OCI-LY7 (cell line): ENCODE measurements around the gene TOPAZ1. TPM values are rescaled to one million over a fixed set of nuclear protein-coding genes. Genes with fewer than 3 reads are reported as not detected.

Experiments
- BruUV-seq: library from RNA; stranded (reverse); fragments of 400-500 nt; replicated peaks from 2 replicates; lab custom pipeline; 2021; lab: Mats Ljungman, UMichigan
- CTCF ChIA-PET: fragments of 300-600 bp; sonication (Branson Sonifier 250); formaldehyde crosslinking; loops from one replicate; lab custom pipeline; 2022; ENCODE audit warnings: antibody characterized with exemption; ENCODE audit not compliant: unreplicated experiment; lab: Charles Lee
- POLR2A ChIA-PET: fragments of 300-600 bp; sonication (Branson Sonifier 250); formaldehyde crosslinking; loops from one replicate; lab custom pipeline; 2022; ENCODE audit warnings: antibody characterized with exemption; lab: Charles Lee
- DNase-seq: peaks from one replicate; pipeline ENCODE4 v3.0.0-alpha.2; 2015; ENCODE audit warnings: low spot score
- H2AFZ ChIP-seq: fragments of 200-600 bp; sonication (generic), shearing (Covaris generic); 2 replicates; pipeline ENCODE4 v1.6.1; 2014; ENCODE audit warnings: mild to moderate bottlenecking, antibody characterized with exemption, low read length, moderate library complexity
- H3K27ac ChIP-seq: fragments of 200-600 bp; sonication (generic); 2 replicates; pipeline ENCODE4 v1.5.1; 2014; ENCODE audit warnings: mixed run types, low read depth, mild to moderate bottlenecking, moderate library complexity, low read length, inconsistent platforms; ENCODE audit not compliant: poor library complexity, severe bottlenecking
- H3K36me3 ChIP-seq: fragments of 200-600 bp; sonication (generic); 2 replicates; pipeline ENCODE4 v1.6.1; 2014; ENCODE audit warnings: mild to moderate bottlenecking, antibody characterized with exemption, low read length, moderate library complexity, mixed read lengths; ENCODE audit not compliant: insufficient read depth
- H3K4me1 ChIP-seq: fragments of 200-600 bp; sonication (generic); 2 replicates; pipeline ENCODE4 v1.5.1; 2014; ENCODE audit warnings: mild to moderate bottlenecking, low read length; ENCODE audit not compliant: insufficient read depth, poor library complexity, severe bottlenecking
- H3K4me2 ChIP-seq: fragments of 200-600 bp; sonication (generic); 2 replicates; pipeline ENCODE4 v1.6.1; 2014; ENCODE audit warnings: mild to moderate bottlenecking, low read length
- H3K4me3 ChIP-seq: fragments of 200-600 bp; sonication (generic); 2 replicates; pipeline ENCODE4 v1.5.1; 2014; ENCODE audit warnings: mild to moderate bottlenecking, low read depth, low read length; ENCODE audit not compliant: poor library complexity, severe bottlenecking
- H3K79me2 ChIP-seq: fragments of 200-600 bp; sonication (generic); 2 replicates; pipeline ENCODE4 v1.6.1; 2016; ENCODE audit warnings: low read depth, mild to moderate bottlenecking, low read length, moderate library complexity, mixed read lengths; ENCODE audit not compliant: insufficient read depth
- H3K9me2 ChIP-seq: fragments of 200-600 bp; sonication (generic); 2 replicates; pipeline ENCODE4 v1.6.1; 2016; ENCODE audit warnings: mild to moderate bottlenecking, low read length, mixed read lengths; ENCODE audit not compliant: insufficient read depth
- H3K9me3 ChIP-seq: fragments of 200-600 bp; sonication (generic); 2 replicates; pipeline ENCODE4 v1.6.1; 2014; ENCODE audit warnings: mild to moderate bottlenecking, mixed run types, low read length, mixed read lengths
- H4K20me1 ChIP-seq: fragments of 200-600 bp; sonication (generic); 2 replicates; pipeline ENCODE4 v1.6.1; 2014; ENCODE audit warnings: mild to moderate bottlenecking, antibody characterized with exemption, low read length, moderate library complexity, mixed read lengths; ENCODE audit not compliant: insufficient read depth
- CTCF ChIP-seq: fragments of 200-600 bp; sonication (generic); conservative IDR thresholded peaks from 2 replicates; pipeline ENCODE4 v1.5.1; 2014; ENCODE audit warnings: mild to moderate bottlenecking, antibody characterized with exemption, low read length, moderate library complexity, mixed read lengths
- EZH2phosphoT487 ChIP-seq: fragments of 200-600 bp; sonication (generic); IDR thresholded peaks from 2 replicates; pipeline ENCODE4 v1.6.1; 2018; ENCODE audit warnings: low read depth, borderline replicate concordance, mild to moderate bottlenecking, mixed run types, antibody characterized with exemption, low read length, moderate library complexity, mixed read lengths
- intact Hi-C: fragments of 100-400 bp; cut with micrococcal nuclease; formaldehyde crosslinking; loops from one replicate; pipeline ENCODE4 v1.10.0; 2022; ENCODE audit not compliant: unreplicated experiment
- total RNA-seq, 2 experiments: library from RNA; depleted of rRNA in 1 of 2; stranded (reverse); fragments of >200 nt in 1 of 2; shearing (Covaris generic) in 1 of 2; gene quantifications; 2 replicates each; pipeline ENCODE4 v1.2.3, GENCODE V29; 2014 to 2022

Gene TOPAZ1
- total RNA-seq, 2 experiments from 2014 or later: not detected

- no peaks in the 10 kb centered on the region for H4K20me1 ChIP-seq
- no peaks in the 10 kb centered on the region for H3K4me1 ChIP-seq
- H2AFZ ChIP-seq: no peak overlapping the region
- no TSS peak for BruUV-seq
- no peak overlapping the region for H3K4me3 ChIP-seq
- ChIA-PET POLR2A (interaction anchor here (0.6 to 1.0 kb wide), 2 partner anchors 70 to 427 kb away, joined by 3 to 5 read pairs; no protein-coding TSS in a partner anchor), CTCF (no interaction called here)
- intact Hi-C loops: no loop called here
- no peaks in the 10 kb centered on the region for H3K9me2 ChIP-seq
- no peak for TF ChIP-seq CTCF
- no peak for TF ChIP-seq EZH2phosphoT487
- DNase-seq: no peak
- no peak overlapping the region for H3K27ac ChIP-seq
- H3K9me3 ChIP-seq: no peaks in the 10 kb centered on the region
- no peak overlapping the region for H3K4me2 ChIP-seq
- H3K36me3 ChIP-seq: no peaks in the 10 kb centered on the region
- no peaks in the 10 kb centered on the region for H3K79me2 ChIP-seq
Observed at GRCh38 chr3:44292276-44292675, 50.6 kb downstream of the TOPAZ1 start.

- H4K20me1 ChIP-seq: no peaks in the 10 kb centered on the region
- H3K4me2 ChIP-seq: no peak overlapping the region
- H3K4me1 ChIP-seq: no peaks in the 10 kb centered on the region
- ChIA-PET CTCF (no interaction called here), POLR2A (interaction anchor here (0.6 kb wide), 1 partner anchor 530 kb away, joined by 3 read pairs; no protein-coding TSS in a partner anchor)
- DNase-seq: no peak
- H2AFZ ChIP-seq: no peak overlapping the region
- H3K9me3 ChIP-seq: no peaks in the 10 kb centered on the region
- no peaks in the 10 kb centered on the region for H3K36me3 ChIP-seq
- no peaks in the 10 kb centered on the region for H3K9me2 ChIP-seq
- no peak overlapping the region for H3K4me3 ChIP-seq
- no peak overlapping the region for H3K27ac ChIP-seq
- intact Hi-C loops: no loop called here
- TF ChIP-seq EZH2phosphoT487 (no peak), CTCF (no peak)
- no peaks in the 10 kb centered on the region for H3K79me2 ChIP-seq
- no TSS peak for BruUV-seq
Observed at GRCh38 chr3:44292947-44293346, 51.3 kb downstream of the TOPAZ1 start.

- H4K20me1 ChIP-seq: no peaks in the 10 kb centered on the region
- no peaks in the 10 kb centered on the region for H3K9me2 ChIP-seq
- no peak for DNase-seq
- BruUV-seq: no TSS peak
- ChIA-PET POLR2A (interaction anchor here (0.6 kb wide), 1 partner anchor 14 kb away, joined by 7 read pairs; no protein-coding TSS in a partner anchor), CTCF (no interaction called here)
- H3K4me2 ChIP-seq: no peak overlapping the region
- no peak for TF ChIP-seq EZH2phosphoT487
- TF ChIP-seq CTCF: no peak
- no peak overlapping the region for H3K27ac ChIP-seq
- no peaks in the 10 kb centered on the region for H3K4me1 ChIP-seq
- intact Hi-C loops: no loop called here
- no peaks in the 10 kb centered on the region for H3K9me3 ChIP-seq
- no peak overlapping the region for H2AFZ ChIP-seq
- no peaks in the 10 kb centered on the region for H3K79me2 ChIP-seq
- H3K4me3 ChIP-seq: no peak overlapping the region
- H3K36me3 ChIP-seq: no peaks in the 10 kb centered on the region
Observed at GRCh38 chr3:44297255-44297654, 55.6 kb downstream of the TOPAZ1 start.
